HepG2 (cell line): ENCODE results near the gene PRKCD. TPM values are rescaled to one million over a fixed set of nuclear protein-coding genes. Genes with fewer than 3 reads are reported as not detected.

Experiments used
- CCAR2 ChIP-seq: fragments of 200-400 bp; formaldehyde crosslinking; optimal IDR thresholded peaks from 2 replicates; pipeline ENCODE3; 2018; ENCODE audit warnings: low read depth, mild to moderate bottlenecking, low read length, moderate library complexity
- CREB3 ChIP-seq: sonication (generic); formaldehyde crosslinking; IDR thresholded peaks from 2 replicates; pipeline ENCODE4 v1.5.0; 2020; ENCODE audit warnings: missing genetic modification reagents
- PAXIP1 ChIP-seq: sonication (generic); formaldehyde crosslinking; conservative IDR thresholded peaks from 2 replicates; pipeline ENCODE4 v1.4.0; 2020; ENCODE audit warnings: mild to moderate bottlenecking, missing genetic modification reagents, moderate library complexity
- TGIF2 ChIP-seq: IDR thresholded peaks from 2 replicates; pipeline ENCODE4 v1.6.1; 2016; ENCODE audit warnings: control low read depth, missing compliant biosample characterization
- TRAFD1 ChIP-seq: sonication (generic); formaldehyde crosslinking; IDR thresholded peaks from 2 replicates; pipeline ENCODE4 v1.5.1; 2020; ENCODE audit warnings: missing genetic modification reagents, mild to moderate bottlenecking, borderline replicate concordance
- ZBTB2 ChIP-seq: sonication (generic); formaldehyde crosslinking; IDR thresholded peaks from 2 replicates; pipeline ENCODE4 v1.8.0; 2022; ENCODE audit warnings: low read depth, missing genetic modification reagents
- ZNF251 ChIP-seq: sonication (generic); formaldehyde crosslinking; IDR thresholded peaks from 2 replicates; pipeline ENCODE4 v1.9.0; 2021; ENCODE audit warnings: mild to moderate bottlenecking, missing genetic modification reagents
- ZNF30 ChIP-seq: sonication (generic); formaldehyde crosslinking; IDR thresholded peaks from 2 replicates; pipeline ENCODE4 v1.5.0; 2020; ENCODE audit warnings: mild to moderate bottlenecking, missing genetic modification reagents
- ZNF337 ChIP-seq: sonication (generic); formaldehyde crosslinking; IDR thresholded peaks from 2 replicates; pipeline ENCODE4 v1.5.1; 2020; ENCODE audit warnings: missing genetic modification reagents, low read depth, mild to moderate bottlenecking, borderline replicate concordance
- ZNF609 ChIP-seq: sonication (generic); formaldehyde crosslinking; IDR thresholded peaks from 2 replicates; pipeline ENCODE4 v1.4.0; 2020; ENCODE audit warnings: mild to moderate bottlenecking, missing genetic modification reagents, borderline replicate concordance
- ZNF746 ChIP-seq: sonication (generic); formaldehyde crosslinking; IDR thresholded peaks from 2 replicates; pipeline ENCODE4 v1.8.0; 2022; ENCODE audit warnings: mild to moderate bottlenecking, missing genetic modification reagents
- polyA plus RNA-seq, 8 experiments: library from polyadenylated mRNA; depleted of rRNA in 3 of 8; stranded (reverse) in 7 of 8; unstranded in 1 of 8; fragments of >200 nt; fragmentation: Illumina TruSeq in 4 of 8; extraction: Trizol in 4 of 8; gene quantifications; 2 replicates each; pipeline versions ENCODE4 v1.2.1 to v1.2.3, GENCODE V29; 2011 to 2016; ENCODE audit warnings: low read depth in 4 of 8, missing spikeins in 1 of 8, mixed read lengths in 1 of 8; ENCODE audit not compliant: insufficient read depth in 1 of 8
- total RNA-seq, 5 experiments: library from RNA; depleted of rRNA; stranded (reverse); fragments of >200 nt; fragmentation: Illumina TruSeq; extraction: Trizol; gene quantifications; 2 replicates each; pipeline ENCODE4 v1.2.3, GENCODE V29; 2016; ENCODE audit warnings: low read depth in 1 of 5

PRKCD gene
- total and polyA plus RNA-seq, 2 of the 13 experiments (the other 11 are each of a cell fraction or from before 2014, with no cell fraction given) = 1.6 to 40.7 TPM

- TF ChIP-seq PAXIP1 = no peak
- TF ChIP-seq CREB3 (CRISPR knock-in tag) = no peak
- TF ChIP-seq ZNF337 (CRISPR knock-in tag) = no peak
- no peak for TF ChIP-seq ZNF30 (CRISPR knock-in tag)
- TF ChIP-seq CCAR2 = no peak
- no peak for TF ChIP-seq TGIF2 (CRISPR knock-in tag)
- TF ChIP-seq TRAFD1 (CRISPR knock-in tag) = no peak
- TF ChIP-seq ZNF251 (CRISPR knock-in tag) = no peak
- no peak for TF ChIP-seq ZBTB2 (CRISPR knock-in tag)
- no peak for TF ChIP-seq ZNF746
- TF ChIP-seq ZNF609 (CRISPR knock-in tag) = no peak
Measured at GRCh38 chr3:53195602-53196574, 34.9 kb downstream of the PRKCD start (continued).
